SU-DHL-6 (cell line): ENCODE results near the gene ADH5.

Experiments used
- EZH2phosphoT487 ChIP-seq: fragments of 200-600 bp; sonication (generic), shearing (Covaris generic); conservative IDR thresholded peaks from 2 replicates; pipeline ENCODE4 v1.6.1; 2018; ENCODE audit warnings: mild to moderate bottlenecking, antibody characterized with exemption, low read length, moderate library complexity, mixed read lengths
- TF ChIP-seq, protein P1 (sequence below): fragments of 200-600 bp; sonication (generic); IDR thresholded peaks from one replicate; pipeline ENCODE4 v1.5.1; 2017; ENCODE audit warnings: antibody characterized with exemption, mild to moderate bottlenecking, low read length, moderate library complexity; ENCODE audit not compliant: insufficient read depth, poor library complexity, severe bottlenecking

DNA sequence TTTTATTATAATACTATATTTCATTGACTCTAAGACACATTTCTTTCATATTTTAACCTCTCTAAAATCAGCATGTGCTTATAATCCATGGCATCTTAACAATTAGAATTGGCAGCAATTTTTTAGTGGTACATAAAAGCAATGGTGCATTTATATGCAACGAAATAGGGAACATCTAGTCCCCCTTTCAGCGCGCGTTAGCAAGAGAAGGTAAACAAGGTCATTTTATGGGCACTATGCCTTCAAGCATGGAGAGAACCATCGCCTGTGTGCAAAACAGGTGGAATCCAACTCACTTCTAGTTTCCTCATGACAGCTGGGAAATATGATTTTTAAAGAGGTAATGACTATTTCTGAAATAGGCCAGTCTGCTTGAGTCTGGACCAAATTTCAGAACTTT is 6.4 kb downstream of the ADH5 start:
- TF ChIP-seq, protein P1, sequence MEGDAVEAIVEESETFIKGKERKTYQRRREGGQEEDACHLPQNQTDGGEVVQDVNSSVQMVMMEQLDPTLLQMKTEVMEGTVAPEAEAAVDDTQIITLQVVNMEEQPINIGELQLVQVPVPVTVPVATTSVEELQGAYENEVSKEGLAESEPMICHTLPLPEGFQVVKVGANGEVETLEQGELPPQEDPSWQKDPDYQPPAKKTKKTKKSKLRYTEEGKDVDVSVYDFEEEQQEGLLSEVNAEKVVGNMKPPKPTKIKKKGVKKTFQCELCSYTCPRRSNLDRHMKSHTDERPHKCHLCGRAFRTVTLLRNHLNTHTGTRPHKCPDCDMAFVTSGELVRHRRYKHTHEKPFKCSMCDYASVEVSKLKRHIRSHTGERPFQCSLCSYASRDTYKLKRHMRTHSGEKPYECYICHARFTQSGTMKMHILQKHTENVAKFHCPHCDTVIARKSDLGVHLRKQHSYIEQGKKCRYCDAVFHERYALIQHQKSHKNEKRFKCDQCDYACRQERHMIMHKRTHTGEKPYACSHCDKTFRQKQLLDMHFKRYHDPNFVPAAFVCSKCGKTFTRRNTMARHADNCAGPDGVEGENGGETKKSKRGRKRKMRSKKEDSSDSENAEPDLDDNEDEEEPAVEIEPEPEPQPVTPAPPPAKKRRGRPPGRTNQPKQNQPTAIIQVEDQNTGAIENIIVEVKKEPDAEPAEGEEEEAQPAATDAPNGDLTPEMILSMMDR: no peak
- no peak for TF ChIP-seq EZH2phosphoT487
